GM12878 (cell line): ENCODE results near the gene CHRM2. TPM values are rescaled to one million over a fixed set of nuclear protein-coding genes. Genes with fewer than 3 reads are reported as not detected.

ENCODE experiments used
- ATAC-seq: fragments of 200-7000 bp; cut with Tn5 transposase; 3 replicates; pipeline ENCODE4 v1.9.1; 2020; ENCODE audit warnings: mild to moderate bottlenecking, moderate library complexity
- BruUV-seq: library from RNA; stranded (reverse); fragments of 400-500 nt; replicated peaks from 2 replicates; lab custom pipeline; 2021; lab: Mats Ljungman, UMichigan
- CTCF ChIA-PET: fragments of 300-600 bp; sonication (Branson Sonifier 250); formaldehyde crosslinking; extraction: SDS; loops from one replicate; lab custom pipeline; 2021; ENCODE audit warnings: inconsistent platforms; lab: Yijun Ruan, JAX
- POLR2A ChIA-PET: fragments of 350-600 bp; formaldehyde crosslinking; extraction: SDS; loops from one replicate; lab custom pipeline; 2021; ENCODE audit warnings: inconsistent platforms; lab: Charles Lee
- RAD21 ChIA-PET: fragments of 300-600 bp; sonication (Branson Sonifier 250); formaldehyde crosslinking; loops from one replicate; lab custom pipeline; 2023; ENCODE audit warnings: antibody characterized with exemption; ENCODE audit not compliant: unreplicated experiment; lab: Charles Lee
- SMC1A ChIA-PET: fragments of 300-600 bp; sonication (Branson Sonifier 250); formaldehyde crosslinking; loops from one replicate; lab custom pipeline; 2023; ENCODE audit not compliant: unreplicated experiment, uncharacterized antibody; lab: Charles Lee
- DNase-seq: peaks from one replicate; pipeline ENCODE4 v3.0.0-alpha.2; 2011; ENCODE audit warnings: low read depth, low spot score
- FAIRE-seq: peaks from 3 replicates; lab custom pipeline; 2011; peaks lifted over from hg19 to GRCh38; lab: Jason Lieb, UNC
- H2AFZ ChIP-seq: 2 replicates; pipeline ENCODE4 v1.6.0; 2011; ENCODE audit warnings: low read depth, low read length, control low read depth; ENCODE audit not compliant: control insufficient read depth
- H3K27ac ChIP-seq: 2 replicates; pipeline ENCODE4 v1.5.1; 2011; ENCODE audit warnings: control low read depth; ENCODE audit not compliant: control insufficient read depth, insufficient read depth
- H3K27me3 ChIP-seq, 2 experiments: replicated peaks in 1 of 2; 2 replicates each; pipeline versions ENCODE4 v1.6.0 to v1.6.1; 2011; ENCODE audit warnings: low read length in 1 of 2; ENCODE audit not compliant: control insufficient read depth in 2 of 2, insufficient read depth in 2 of 2
- H3K36me3 ChIP-seq, 2 experiments: 2 replicates each; pipeline ENCODE4 v1.5.1; 2011; ENCODE audit warnings: low read length in 1 of 2; ENCODE audit not compliant: control insufficient read depth in 2 of 2, insufficient read depth in 2 of 2
- H3K4me1 ChIP-seq: 2 replicates; pipeline ENCODE4 v1.6.1; 2011; ENCODE audit warnings: mild to moderate bottlenecking, low read length, moderate library complexity, mixed read lengths; ENCODE audit not compliant: control insufficient read depth, insufficient read depth
- H3K4me2 ChIP-seq: 2 replicates; pipeline ENCODE4 v1.6.0; 2011; ENCODE audit warnings: control low read depth; ENCODE audit not compliant: control insufficient read depth, insufficient read depth
- H3K4me3 ChIP-seq: fragments of 200-600 bp; sonication (generic); 2 replicates; pipeline ENCODE4 v1.5.1; 2016
- H3K79me2 ChIP-seq: 2 replicates; pipeline ENCODE4 v1.6.0; 2011; ENCODE audit warnings: low read length; ENCODE audit not compliant: control insufficient read depth, insufficient read depth
- H3K9ac ChIP-seq: 2 replicates; pipeline ENCODE4 v1.8.0; 2011; ENCODE audit warnings: low read length, control low read depth, mixed read lengths; ENCODE audit not compliant: control insufficient read depth, insufficient read depth
- H3K9me3 ChIP-seq: replicated peaks from 3 replicates; pipeline ENCODE4 v1.5.1; 2011; ENCODE audit warnings: mild to moderate bottlenecking, low read length; ENCODE audit not compliant: control insufficient read depth, insufficient read depth
- H4K20me1 ChIP-seq: 2 replicates; pipeline ENCODE4 v1.6.0; 2011; ENCODE audit not compliant: control insufficient read depth, insufficient read depth
- GATAD2B ChIP-seq: fragments of 450-650 bp; conservative IDR thresholded peaks from 2 replicates; pipeline ENCODE4 v1.6.1; 2017; ENCODE audit warnings: low read depth, mild to moderate bottlenecking, moderate library complexity
- KDM1A ChIP-seq: fragments of 200-600 bp; sonication (generic); IDR thresholded peaks from 2 replicates; pipeline ENCODE4 v1.6.1; 2016; ENCODE audit warnings: borderline replicate concordance
- SMC3 ChIP-seq: IDR thresholded peaks from 2 replicates; pipeline ENCODE4 v1.6.1; 2011; ENCODE audit warnings: low read length, improper control_type of control experiment, borderline replicate concordance
- TAF1 ChIP-seq: IDR thresholded peaks from 2 replicates; pipeline ENCODE4 v1.6.1; 2011; ENCODE audit warnings: mild to moderate bottlenecking, low read depth, low read length, borderline replicate concordance
- ZSCAN29 ChIP-seq: fragments of 450-650 bp; IDR thresholded peaks from 2 replicates; pipeline ENCODE4 v1.6.1; 2017; ENCODE audit warnings: mild to moderate bottlenecking, moderate library complexity
- WGBS: methylation state at CpG from one replicate; pipeline ENCODE4 v1.1.6; 2016; ENCODE audit warnings: low lambda C conversion rate; ENCODE audit not compliant: insufficient replicate concordance, insufficient coverage; ENCODE audit errors: missing lambda C conversion rate; 5-methylcytosine and 5-hydroxymethylcytosine counted together
- in situ Hi-C: fragments of 300-500 bp; cut with MboI; formaldehyde crosslinking; loops from 9 replicates; pipeline ENCODE4 v1.14.3; 2018; ENCODE audit warnings: mixed read lengths
- intact Hi-C: fragments of 100-400 bp; cut with micrococcal nuclease; formaldehyde crosslinking; loops from one replicate; pipeline ENCODE4 v1.14.2; 2022; ENCODE audit not compliant: unreplicated experiment
- polyA plus RNA-seq, 11 experiments: library from polyadenylated mRNA; depleted of rRNA in 4 of 11; unstranded in 6 of 11; stranded (reverse) in 5 of 11; fragments of >200 nt; fragmentation: Nextera tagmentation in 4 of 11; fragmentation: Illumina TruSeq in 1 of 11; extraction: Ambion mirVana in 4 of 11; extraction: Trizol in 1 of 11; gene quantifications; 1 replicate in 1 of 11; 2 replicates in 10 of 11; pipeline versions ENCODE4 v1.2.1 to v1.2.3, GENCODE V29; 2011 to 2016; ENCODE audit warnings: inconsistent platforms in 2 of 11, missing spikeins in 2 of 11, low read depth in 1 of 11
- total RNA-seq, 4 experiments: library from RNA; depleted of rRNA in 3 of 4; stranded (reverse); fragments of >200 nt in 3 of 4; fragmentation: Illumina TruSeq in 1 of 4; extraction: Trizol in 1 of 4; gene quantifications; 2 replicates each; pipeline versions ENCODE4 v1.2.1 to v1.2.3, GENCODE V29; 2013 to 2021
- TF ChIP-seq, protein P1 (sequence below), 3 experiments: IDR thresholded peaks in 2 of 3; conservative IDR thresholded peaks in 1 of 3; 2 replicates each; pipeline ENCODE4 v1.5.1; 2011; ENCODE audit warnings: low read depth in 3 of 3, low read length in 3 of 3, mild to moderate bottlenecking in 3 of 3, control low read depth in 2 of 3, moderate library complexity in 2 of 3, inconsistent platforms in 1 of 3, mixed read lengths in 1 of 3; ENCODE audit not compliant: control insufficient read depth in 2 of 3, insufficient read depth in 1 of 3; ENCODE audit errors: extremely low read depth in 1 of 3
- TF ChIP-seq, protein P2 (sequence below): IDR thresholded peaks from 2 replicates; pipeline ENCODE4 v1.6.1; 2012; ENCODE audit warnings: low read length, inconsistent platforms
- TF ChIP-seq, protein P3 (sequence below): fragments of 450-650 bp; IDR thresholded peaks from 2 replicates; pipeline ENCODE4 v1.6.1; 2016; ENCODE audit warnings: mild to moderate bottlenecking, moderate library complexity, borderline replicate concordance

The CHRM2 gene
- total and polyA plus RNA-seq, 10 of the 15 experiments (the other 5 are each of a cell fraction or from before 2014, with no cell fraction given) = 0.05 TPM; not detected in 9

DNA sequence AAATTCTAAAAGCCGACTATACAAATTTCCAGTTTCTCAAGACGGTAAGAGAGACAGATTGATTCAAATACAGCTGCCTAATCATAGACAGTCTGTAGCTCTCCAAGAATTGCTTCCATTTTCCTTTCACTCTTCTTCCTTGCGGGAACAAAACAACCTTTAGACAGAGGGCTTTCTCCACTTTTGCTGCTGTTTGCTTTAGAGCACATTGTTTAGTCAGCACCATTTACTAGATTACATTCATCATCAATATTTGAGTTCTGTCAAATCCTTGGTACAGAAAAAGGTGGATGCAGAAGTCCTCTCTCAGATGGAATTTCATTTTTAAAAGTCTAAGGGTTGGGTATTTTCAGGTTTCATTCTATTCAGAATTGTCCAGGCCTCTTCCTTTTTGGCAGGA is 137.4 kb downstream of the CHRM2 start:
- in situ Hi-C loops (no loop called here), intact Hi-C loops (no loop called here)
- ChIA-PET SMC1A (no interaction called here), RAD21 (no interaction called here), POLR2A (no interaction called here), CTCF (no interaction called here)
- H3K27ac ChIP-seq = no peak overlapping the region
- H3K4me3 ChIP-seq = no peak overlapping the region
- H4K20me1 ChIP-seq = no peaks in the 10 kb centered on the region
- DNase-seq (no peak), FAIRE-seq (no peak), ATAC-seq (no peak)
- H3K27me3 ChIP-seq = no peaks in the 10 kb centered on the region
- BruUV-seq = no TSS peak
- 40% methylated on average over 3 of the region's 3 CpGs for WGBS
- no peak overlapping the region for H3K4me2 ChIP-seq
- no peak overlapping the region for H3K9ac ChIP-seq
- H2AFZ ChIP-seq = no peak overlapping the region
- no peaks in the 10 kb centered on the region for H3K79me2 ChIP-seq
- no peaks in the 10 kb centered on the region for H3K9me3 ChIP-seq
- H3K4me1 ChIP-seq = no peaks in the 10 kb centered on the region
- TF ChIP-seq TAF1 (no peak), SMC3 (no peak), GATAD2B (no peak), KDM1A (no peak), ZSCAN29 (no peak)
- TF ChIP-seq, protein P1, sequence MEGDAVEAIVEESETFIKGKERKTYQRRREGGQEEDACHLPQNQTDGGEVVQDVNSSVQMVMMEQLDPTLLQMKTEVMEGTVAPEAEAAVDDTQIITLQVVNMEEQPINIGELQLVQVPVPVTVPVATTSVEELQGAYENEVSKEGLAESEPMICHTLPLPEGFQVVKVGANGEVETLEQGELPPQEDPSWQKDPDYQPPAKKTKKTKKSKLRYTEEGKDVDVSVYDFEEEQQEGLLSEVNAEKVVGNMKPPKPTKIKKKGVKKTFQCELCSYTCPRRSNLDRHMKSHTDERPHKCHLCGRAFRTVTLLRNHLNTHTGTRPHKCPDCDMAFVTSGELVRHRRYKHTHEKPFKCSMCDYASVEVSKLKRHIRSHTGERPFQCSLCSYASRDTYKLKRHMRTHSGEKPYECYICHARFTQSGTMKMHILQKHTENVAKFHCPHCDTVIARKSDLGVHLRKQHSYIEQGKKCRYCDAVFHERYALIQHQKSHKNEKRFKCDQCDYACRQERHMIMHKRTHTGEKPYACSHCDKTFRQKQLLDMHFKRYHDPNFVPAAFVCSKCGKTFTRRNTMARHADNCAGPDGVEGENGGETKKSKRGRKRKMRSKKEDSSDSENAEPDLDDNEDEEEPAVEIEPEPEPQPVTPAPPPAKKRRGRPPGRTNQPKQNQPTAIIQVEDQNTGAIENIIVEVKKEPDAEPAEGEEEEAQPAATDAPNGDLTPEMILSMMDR (IDR thresholded peaks at IDR 0.05 in 2 of 3, conservative IDR thresholded peaks at IDR 0.05 in 1 of 3; ENCODE audit: control insufficient read depth in 2 of 3, extremely low read depth in 1 of 3, insufficient read depth in 1 of 3, low read depth in 3 of 3, low read length in 3 of 3) = no peak
- TF ChIP-seq, protein P2, sequence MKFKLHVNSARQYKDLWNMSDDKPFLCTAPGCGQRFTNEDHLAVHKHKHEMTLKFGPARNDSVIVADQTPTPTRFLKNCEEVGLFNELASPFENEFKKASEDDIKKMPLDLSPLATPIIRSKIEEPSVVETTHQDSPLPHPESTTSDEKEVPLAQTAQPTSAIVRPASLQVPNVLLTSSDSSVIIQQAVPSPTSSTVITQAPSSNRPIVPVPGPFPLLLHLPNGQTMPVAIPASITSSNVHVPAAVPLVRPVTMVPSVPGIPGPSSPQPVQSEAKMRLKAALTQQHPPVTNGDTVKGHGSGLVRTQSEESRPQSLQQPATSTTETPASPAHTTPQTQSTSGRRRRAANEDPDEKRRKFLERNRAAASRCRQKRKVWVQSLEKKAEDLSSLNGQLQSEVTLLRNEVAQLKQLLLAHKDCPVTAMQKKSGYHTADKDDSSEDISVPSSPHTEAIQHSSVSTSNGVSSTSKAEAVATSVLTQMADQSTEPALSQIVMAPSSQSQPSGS = no peak
- TF ChIP-seq, protein P3, sequence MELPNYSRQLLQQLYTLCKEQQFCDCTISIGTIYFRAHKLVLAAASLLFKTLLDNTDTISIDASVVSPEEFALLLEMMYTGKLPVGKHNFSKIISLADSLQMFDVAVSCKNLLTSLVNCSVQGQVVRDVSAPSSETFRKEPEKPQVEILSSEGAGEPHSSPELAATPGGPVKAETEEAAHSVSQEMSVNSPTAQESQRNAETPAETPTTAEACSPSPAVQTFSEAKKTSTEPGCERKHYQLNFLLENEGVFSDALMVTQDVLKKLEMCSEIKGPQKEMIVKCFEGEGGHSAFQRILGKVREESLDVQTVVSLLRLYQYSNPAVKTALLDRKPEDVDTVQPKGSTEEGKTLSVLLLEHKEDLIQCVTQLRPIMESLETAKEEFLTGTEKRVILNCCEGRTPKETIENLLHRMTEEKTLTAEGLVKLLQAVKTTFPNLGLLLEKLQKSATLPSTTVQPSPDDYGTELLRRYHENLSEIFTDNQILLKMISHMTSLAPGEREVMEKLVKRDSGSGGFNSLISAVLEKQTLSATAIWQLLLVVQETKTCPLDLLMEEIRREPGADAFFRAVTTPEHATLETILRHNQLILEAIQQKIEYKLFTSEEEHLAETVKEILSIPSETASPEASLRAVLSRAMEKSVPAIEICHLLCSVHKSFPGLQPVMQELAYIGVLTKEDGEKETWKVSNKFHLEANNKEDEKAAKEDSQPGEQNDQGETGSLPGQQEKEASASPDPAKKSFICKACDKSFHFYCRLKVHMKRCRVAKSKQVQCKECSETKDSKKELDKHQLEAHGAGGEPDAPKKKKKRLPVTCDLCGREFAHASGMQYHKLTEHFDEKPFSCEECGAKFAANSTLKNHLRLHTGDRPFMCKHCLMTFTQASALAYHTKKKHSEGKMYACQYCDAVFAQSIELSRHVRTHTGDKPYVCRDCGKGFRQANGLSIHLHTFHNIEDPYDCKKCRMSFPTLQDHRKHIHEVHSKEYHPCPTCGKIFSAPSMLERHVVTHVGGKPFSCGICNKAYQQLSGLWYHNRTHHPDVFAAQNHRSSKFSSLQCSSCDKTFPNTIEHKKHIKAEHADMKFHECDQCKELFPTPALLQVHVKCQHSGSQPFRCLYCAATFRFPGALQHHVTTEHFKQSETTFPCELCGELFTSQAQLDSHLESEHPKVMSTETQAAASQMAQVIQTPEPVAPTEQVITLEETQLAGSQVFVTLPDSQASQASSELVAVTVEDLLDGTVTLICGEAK = no peak
- H3K36me3 ChIP-seq = no peaks in the 10 kb centered on the region
